Tibial nerve (tissue), 4 donors: Measurements from ENCODE around the gene MANBA. TPM values are rescaled to one million over a fixed set of nuclear protein-coding genes. Genes with fewer than 3 reads are reported as not detected.
A peak's percentile ranks its signal among the peaks of the same experiment; 100 is the strongest.

Experiments used
- DNase-seq, 2 donors: peaks; one replicate each; pipeline ENCODE4 v3.0.0-alpha.2; 2019; ENCODE audit warnings: low spot score in 2 of 2
- H3K27ac ChIP-seq, 4 donors: fragments of 200-600 bp; sonication (generic) in 3 of 4; one replicate each; pipeline ENCODE4 v1.5.1; 2017 to 2019; ENCODE audit warnings: mild to moderate bottlenecking in 1 of 4
- H3K27me3 ChIP-seq, 2 donors: fragments of 200-600 bp; sonication (generic) in 1 of 2; one replicate each; pipeline versions ENCODE4 v1.5.1 to v1.6.0; 2017 to 2019
- H3K36me3 ChIP-seq, 3 donors: fragments of 200-600 bp; sonication (generic); one replicate each; pipeline ENCODE4 v1.5.1; 2018 to 2019
- H3K4me1 ChIP-seq, 4 donors: fragments of 200-600 bp; sonication (generic) in 3 of 4; one replicate each; pipeline ENCODE4 v1.5.1; 2017 to 2019
- H3K4me3 ChIP-seq, 4 donors: fragments of 200-600 bp; sonication (generic) in 3 of 4; one replicate each; pipeline ENCODE4 v1.5.1; 2017 to 2019; ENCODE audit warnings: mild to moderate bottlenecking in 1 of 4, moderate library complexity in 1 of 4
- H3K9me3 ChIP-seq, 4 donors: fragments of 200-600 bp; sonication (generic) in 3 of 4; one replicate each; pipeline ENCODE4 v1.5.1; 2017 to 2019
- CTCF ChIP-seq, 5 experiments: fragments of 200-600 bp in 3 of 5; fragments of 450-650 bp in 2 of 5; sonication (generic) in 3 of 5; IDR thresholded peaks; one replicate each; pipeline ENCODE4 v1.5.1; 2016 to 2019; ENCODE audit warnings: antibody characterized with exemption in 5 of 5, mild to moderate bottlenecking in 3 of 5, moderate library complexity in 2 of 5
- EP300 ChIP-seq, 2 donors: sonication (generic); formaldehyde crosslinking; IDR thresholded peaks; one replicate each; pipeline ENCODE4 v1.6.1; 2017; ENCODE audit warnings: antibody characterized with exemption in 2 of 2, mild to moderate bottlenecking in 1 of 2
- POLR2A ChIP-seq, 2 donors: fragments of 450-650 bp; IDR thresholded peaks; one replicate each; pipeline ENCODE4 v1.6.1; 2017; ENCODE audit warnings: antibody characterized with exemption in 2 of 2, mild to moderate bottlenecking in 2 of 2, moderate library complexity in 2 of 2
- WGBS, 2 donors: methylation state at CpG; one replicate each; pipeline ENCODE4 v1.1.5; 2018; 5-methylcytosine and 5-hydroxymethylcytosine counted together
- total RNA-seq, 4 donors: library from RNA; depleted of rRNA; stranded (reverse); fragments of >200 nt; gene quantifications; one replicate each; pipeline ENCODE4 v1.1.0, GENCODE V29; 2016

The MANBA gene
- total RNA-seq, 4 donors from 2014 or later: 26.1 to 38.1 (median 31.9) TPM

- Histone ChIP-seq H3K27me3 (no peaks in the 10 kb centered on the region), H3K9me3 (no peaks in the 10 kb centered on the region), H3K4me1 (peaks cover 0 to 8% (median 0%) of the 10 kb centered on the region in 4 donors), H3K4me3 (no peak overlapping the region), H3K27ac (no peak overlapping the region), H3K36me3 (peaks cover 0 to 76% (median 6%) of the 10 kb centered on the region in 3 donors)
- WGBS, 2 donors: 79 to 93% methylated on average over 2 of the region's 2 CpGs
- TF ChIP-seq EP300 (IDR thresholded peaks at IDR 0.05) (no peak), CTCF (IDR thresholded peaks at IDR 0.05) (no peak), POLR2A (IDR thresholded peaks at IDR 0.05) (no peak)
- DNase-seq: no peak
These were observed 39.0 kb upstream of the MANBA start for GRCh38 chr4:102799816-102800215.

- H3K4me1 ChIP-seq: peaks cover 0 to 6% (median 0%) of the 10 kb centered on the region in 4 donors
- 92 to 93% methylated on average over 2 of the region's 2 CpGs for WGBS, 2 donors
- H3K4me3 ChIP-seq: no peak overlapping the region
- H3K27me3 ChIP-seq: no peaks in the 10 kb centered on the region
- TF ChIP-seq CTCF (IDR thresholded peaks at IDR 0.05): no peak
- TF ChIP-seq POLR2A (IDR thresholded peaks at IDR 0.05): no peak
- TF ChIP-seq EP300 (IDR thresholded peaks at IDR 0.05): no peak
- H3K9me3 ChIP-seq: no peaks in the 10 kb centered on the region
- no peak overlapping the region for H3K27ac ChIP-seq
- no peak for DNase-seq
- peaks cover 0 to 73% (median 6%) of the 10 kb centered on the region in 3 donors for H3K36me3 ChIP-seq
These were observed 34.2 kb upstream of the MANBA start for GRCh38 chr4:102794999-102795398.

- Histone ChIP-seq H3K36me3 (peaks cover 0 to 61% (median 0%) of the 10 kb centered on the region in 3 donors), H3K4me1 (peaks cover 0 to 3% (median 0%) of the 10 kb centered on the region in 4 donors), H3K9me3 (peaks cover 0 to 12% (median 0%) of the 10 kb centered on the region in 4 donors), H3K27me3 (no peaks in the 10 kb centered on the region), H3K27ac (no peak overlapping the region), H3K4me3 (no peak overlapping the region)
- WGBS, 2 donors: 86 to 91% methylated on average over 2 of the region's 2 CpGs
- no peak for DNase-seq
- TF ChIP-seq EP300 (IDR thresholded peaks at IDR 0.05): no peak
These were observed 31.7 kb upstream of the MANBA start for GRCh38 chr4:102792361-102792936.

GRCh38 chr4:102791318-102791835 lies 30.6 kb upstream of the MANBA start:
- Histone ChIP-seq H3K4me3 (no peak overlapping the region), H3K27ac (no peak overlapping the region), H3K36me3 (peaks cover 0 to 50% (median 0%) of the 10 kb centered on the region in 3 donors), H3K4me1 (peaks cover 0 to 3% (median 0%) of the 10 kb centered on the region in 4 donors), H3K27me3 (no peaks in the 10 kb centered on the region), H3K9me3 (peaks cover 0 to 14% (median 0%) of the 10 kb centered on the region in 4 donors)
- DNase-seq: no peak
- WGBS, 2 donors: 84 to 97% methylated on average over 7 of the region's 7 CpGs
- no peak for TF ChIP-seq CTCF (IDR thresholded peaks at IDR 0.05)
- TF ChIP-seq EP300 (IDR thresholded peaks at IDR 0.05): peak in 1 of 2 donors; percentile 17
- no peak for TF ChIP-seq POLR2A (IDR thresholded peaks at IDR 0.05)

- TF ChIP-seq EP300 (IDR thresholded peaks at IDR 0.05): no peak
- no peak for TF ChIP-seq POLR2A (IDR thresholded peaks at IDR 0.05)
- TF ChIP-seq CTCF (IDR thresholded peaks at IDR 0.05): no peak
- no peak for DNase-seq
- peaks cover 0 to 31% (median 0%) of the 10 kb centered on the region in 3 donors for H3K36me3 ChIP-seq
- H3K9me3 ChIP-seq: peaks cover 0 to 14% (median 0%) of the 10 kb centered on the region in 4 donors
- 62 to 64% methylated on average over 3 of the region's 3 CpGs for WGBS, 2 donors
- H3K27ac ChIP-seq: no peak overlapping the region
- peaks cover 0 to 3% (median 0%) of the 10 kb centered on the region in 4 donors for H3K4me1 ChIP-seq
- no peaks in the 10 kb centered on the region for H3K27me3 ChIP-seq
- H3K4me3 ChIP-seq: no peak overlapping the region
These were observed 28.5 kb upstream of the MANBA start for GRCh38 chr4:102789317-102789717.
